DMS 273 (cell line): Measurements from ENCODE around the gene ABAT.
"Not testable (repeated sequence)": the region's sequence is repeated elsewhere in the genome, so short reads cannot be mapped to it uniquely, and the experiment has no call there.

Experiments used
- DNase-seq: peaks from one replicate; lab custom pipeline; 2025; ENCODE audit not compliant: unreplicated experiment; lab: John Stamatoyannopoulos, UW

Gene ABAT

GRCh38 chr16:8739151-8739550 is 64.7 kb downstream of the ABAT start:
- DNase-seq, result no peak

DNA sequence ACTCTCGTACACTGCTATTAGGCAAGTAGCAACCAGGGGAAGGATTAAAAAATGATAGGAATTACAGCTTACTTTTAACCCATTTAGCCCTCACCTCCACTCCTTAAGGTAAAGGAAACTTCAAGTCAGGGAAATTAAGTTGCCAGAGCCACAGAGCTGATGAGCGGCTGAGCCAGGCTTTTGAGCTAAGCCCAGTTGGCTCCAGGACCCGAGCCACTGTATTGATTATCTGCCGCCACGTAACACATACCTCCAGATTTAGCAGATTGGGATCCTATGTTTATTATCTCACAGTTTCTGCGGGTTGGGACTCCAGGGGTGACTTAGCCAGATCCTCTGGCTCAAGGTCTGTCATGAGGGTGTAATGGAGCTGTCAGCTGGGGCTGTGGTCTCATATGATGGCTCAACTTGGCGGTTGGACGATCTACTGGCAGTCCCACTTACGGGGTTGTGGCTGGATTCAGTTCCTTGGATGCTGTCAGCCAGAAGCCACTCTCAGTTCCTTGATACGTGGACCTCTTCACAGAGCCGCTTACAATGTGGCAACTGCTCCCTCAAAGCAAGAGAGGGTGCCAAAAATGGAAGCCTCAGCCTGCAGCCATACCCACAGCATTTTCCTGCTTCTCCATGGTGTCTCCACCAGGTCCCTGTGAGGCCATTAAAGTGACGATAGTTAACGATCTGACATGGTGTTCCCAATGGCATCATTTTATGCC is 65.7 kb downstream of the ABAT start:
- DNase-seq, result no peak

GRCh38 chr16:8740775-8741355 is 66.4 kb downstream of the ABAT start:
- no peak for DNase-seq

DNA sequence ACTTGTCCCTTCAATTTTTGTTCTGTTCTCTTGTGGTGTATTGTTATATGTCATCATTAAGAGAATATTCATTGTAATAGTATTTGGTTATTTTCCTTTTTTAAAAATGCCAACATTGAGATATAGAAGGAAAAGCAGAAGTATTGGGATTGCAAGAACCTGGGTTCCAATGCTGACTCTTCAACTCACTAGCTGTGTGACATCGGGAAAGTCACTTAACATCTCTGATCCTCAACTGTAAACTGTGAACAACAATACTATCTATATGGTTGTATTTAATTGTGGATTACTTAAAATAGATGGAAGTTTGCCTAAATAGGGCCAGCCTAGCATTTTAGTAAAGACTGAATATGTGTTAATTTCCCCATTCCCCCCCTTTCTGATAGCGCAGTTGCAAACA is 67.2 kb downstream of the ABAT start:
- no peak for DNase-seq

- no peak for DNase-seq
Observed at GRCh38 chr16:8742068-8742467, 67.7 kb downstream of the ABAT start.

DNA sequence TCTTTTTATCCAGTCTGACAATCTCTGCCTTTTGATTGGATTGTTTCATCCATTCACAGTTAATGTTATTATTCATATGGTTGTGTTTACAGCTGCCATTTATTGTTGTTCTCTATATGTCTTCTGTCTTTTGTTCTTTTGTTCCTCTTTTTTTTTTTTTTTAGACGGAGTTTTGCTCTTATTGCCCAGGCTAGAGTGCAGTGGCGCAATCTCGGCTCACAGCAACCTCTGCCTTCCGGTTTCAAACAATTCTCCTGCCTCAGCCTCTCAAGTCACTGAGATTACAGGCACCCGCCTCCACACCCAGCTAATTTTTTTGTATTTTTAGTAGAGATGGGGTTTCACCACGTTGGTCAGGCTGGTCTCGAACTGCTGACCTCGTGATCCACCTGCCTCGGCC is 74.5 kb downstream of the ABAT start:
- not testable (repeated sequence) for DNase-seq

GRCh38 chr16:8751481-8752311 is 77.3 kb downstream of the ABAT start:
- no peak for DNase-seq

DNA sequence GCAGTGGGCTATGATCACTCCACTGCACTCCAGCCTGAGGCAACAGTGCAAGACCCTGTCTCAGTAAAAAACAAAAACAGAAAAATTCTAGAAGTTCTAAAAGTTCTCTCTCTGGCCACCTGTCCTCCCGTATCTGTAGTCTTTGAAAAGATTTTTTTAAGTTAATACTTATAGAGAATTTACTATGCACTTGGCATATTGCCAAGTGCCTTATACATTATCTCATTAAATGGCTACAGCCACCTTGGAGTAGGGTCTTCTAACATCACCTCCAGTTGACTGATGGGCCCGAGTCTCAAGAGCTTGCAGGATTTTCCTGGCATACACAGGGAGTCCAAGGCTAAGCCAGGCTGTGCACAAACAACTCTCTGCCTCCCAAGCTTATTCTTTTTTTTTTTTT is 78.3 kb downstream of the ABAT start:
- DNase-seq, result no peak

DNA sequence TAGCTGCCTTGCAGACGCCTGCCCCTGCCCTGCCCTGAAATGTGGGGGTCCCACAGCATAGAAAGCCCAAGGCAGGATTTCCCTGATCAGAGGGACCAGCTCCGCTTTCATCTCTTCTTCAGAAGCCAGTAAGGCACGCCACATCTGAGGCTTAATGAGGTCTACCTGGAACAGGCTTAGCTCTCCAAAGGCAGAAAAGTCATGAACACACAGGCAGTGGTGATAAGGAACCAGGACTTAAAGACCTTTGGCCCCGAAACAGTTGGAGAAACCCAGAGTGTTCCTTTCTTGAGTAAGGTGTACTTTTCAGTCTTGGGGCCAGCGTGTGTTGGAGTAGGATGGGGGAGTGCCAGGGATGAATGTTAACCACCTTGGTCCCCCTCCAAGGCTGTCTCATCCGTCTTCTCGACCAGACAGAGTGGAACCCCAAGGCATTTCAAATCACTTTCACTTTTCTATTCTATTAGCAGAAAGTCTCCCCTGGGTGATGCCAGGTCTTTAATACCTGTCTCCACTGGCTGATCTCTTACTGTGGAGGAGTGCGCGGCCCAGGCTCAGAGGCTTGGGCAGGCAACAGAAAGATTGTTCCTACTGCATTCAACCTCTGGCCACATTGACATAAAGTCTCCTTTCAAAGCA is 79.1 kb downstream of the ABAT start:
- no peak for DNase-seq

DNA sequence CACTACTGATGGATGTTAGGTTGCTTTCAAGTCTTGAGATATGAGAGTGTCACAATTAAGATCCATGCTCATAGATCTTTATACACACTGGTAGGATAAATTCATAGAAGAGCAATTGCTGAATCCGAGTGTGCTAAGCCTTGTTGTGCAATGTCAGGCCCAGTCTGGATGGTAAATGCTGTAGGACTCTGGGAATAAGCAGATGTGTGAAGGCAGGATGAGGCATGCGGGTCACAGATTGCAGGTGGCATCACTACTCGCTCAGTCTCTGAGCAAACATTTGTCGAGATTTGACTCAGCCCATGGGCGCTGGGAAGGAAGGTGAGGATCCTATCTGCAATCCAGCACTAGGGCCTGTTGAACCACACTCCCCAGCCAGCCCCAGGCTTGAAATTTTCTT is 82.3 kb downstream of the ABAT start:
- peak; percentile 39 for DNase-seq

DNA sequence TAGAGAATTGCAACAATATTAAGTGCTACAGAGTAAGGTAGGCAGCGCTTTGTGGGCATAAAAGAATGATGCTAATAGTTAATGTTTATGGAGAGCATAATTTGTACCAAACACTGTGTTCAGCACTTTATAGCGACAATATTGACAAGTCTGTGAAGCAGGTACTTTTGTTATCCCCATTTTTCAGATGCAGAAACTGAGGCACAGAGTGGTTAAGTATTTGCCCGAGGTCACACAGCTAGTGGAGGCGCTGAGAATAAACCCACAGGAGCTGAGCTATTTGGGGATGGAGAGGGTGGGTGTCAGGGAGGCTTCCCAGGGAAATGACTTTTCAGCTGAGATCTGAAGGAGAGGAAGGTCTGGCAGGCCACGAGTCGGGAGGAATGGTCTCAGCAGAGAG is 83.6 kb downstream of the ABAT start:
- DNase-seq, result no peak

GRCh38 chr16:8760021-8760420 is 85.6 kb downstream of the ABAT start:
- no peak for DNase-seq

GRCh38 chr16:8761078-8761477 is 86.7 kb downstream of the ABAT start:
- no peak for DNase-seq

DNA sequence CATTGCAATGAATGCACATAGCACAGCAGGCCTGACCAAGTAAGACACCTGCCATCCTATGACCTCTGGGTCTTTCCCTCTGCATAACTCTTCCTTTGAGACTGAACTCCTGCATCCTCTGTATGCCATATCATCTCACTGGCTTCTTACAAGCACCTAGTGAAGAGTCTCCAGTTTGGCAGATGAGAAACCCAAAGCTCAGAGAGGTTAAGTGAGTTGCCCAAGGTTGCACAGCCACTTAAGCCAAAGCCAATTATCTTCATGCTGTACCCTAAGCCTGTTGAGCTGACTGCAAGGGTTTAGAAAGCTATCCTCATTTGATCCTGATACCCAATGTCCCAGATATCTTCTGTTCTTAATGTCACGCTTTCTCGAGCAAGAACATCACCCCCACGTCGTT is 87.8 kb downstream of the ABAT start:
- no peak for DNase-seq

DNA sequence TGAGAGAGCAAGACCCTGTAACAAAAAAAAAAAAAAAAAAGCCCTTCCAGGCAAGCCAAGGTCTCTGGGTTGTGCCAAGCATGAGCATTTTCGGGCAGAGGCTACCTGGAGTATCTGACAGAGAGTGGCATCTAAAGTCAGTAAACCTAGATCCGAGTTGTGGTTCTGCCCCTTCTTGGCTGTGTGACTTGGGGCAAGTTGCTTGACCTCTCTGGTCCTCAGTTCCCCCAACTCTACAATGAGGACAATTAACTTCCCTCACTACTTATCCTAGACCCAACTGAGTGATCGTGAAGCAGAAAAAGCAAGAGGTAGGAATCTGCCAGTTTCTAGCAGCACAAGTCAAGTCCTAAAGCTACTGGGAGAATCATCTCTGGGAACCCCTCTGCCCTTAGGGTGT is 88.7 kb downstream of the ABAT start:
- no peak for DNase-seq

DNA sequence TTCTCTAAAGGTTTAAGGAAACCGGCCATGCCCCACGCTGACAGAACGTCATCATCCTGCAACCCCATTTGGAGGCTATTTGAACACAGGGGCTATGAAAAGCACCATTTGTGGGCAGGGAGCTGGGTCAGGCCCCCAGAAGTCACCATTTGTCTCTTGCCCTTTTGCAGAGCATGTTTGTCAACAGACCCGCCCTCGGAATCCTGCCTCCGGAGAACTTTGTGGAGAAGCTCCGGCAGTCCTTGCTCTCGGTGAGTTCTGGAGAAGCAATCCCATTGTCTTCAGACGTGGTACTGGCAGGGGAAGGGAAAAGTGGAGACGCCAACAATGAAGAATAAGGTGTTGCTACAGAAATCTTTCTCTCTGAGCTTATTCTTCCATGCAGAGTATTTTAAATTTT is 89.5 kb downstream of the ABAT start:
- no peak for DNase-seq

DNA sequence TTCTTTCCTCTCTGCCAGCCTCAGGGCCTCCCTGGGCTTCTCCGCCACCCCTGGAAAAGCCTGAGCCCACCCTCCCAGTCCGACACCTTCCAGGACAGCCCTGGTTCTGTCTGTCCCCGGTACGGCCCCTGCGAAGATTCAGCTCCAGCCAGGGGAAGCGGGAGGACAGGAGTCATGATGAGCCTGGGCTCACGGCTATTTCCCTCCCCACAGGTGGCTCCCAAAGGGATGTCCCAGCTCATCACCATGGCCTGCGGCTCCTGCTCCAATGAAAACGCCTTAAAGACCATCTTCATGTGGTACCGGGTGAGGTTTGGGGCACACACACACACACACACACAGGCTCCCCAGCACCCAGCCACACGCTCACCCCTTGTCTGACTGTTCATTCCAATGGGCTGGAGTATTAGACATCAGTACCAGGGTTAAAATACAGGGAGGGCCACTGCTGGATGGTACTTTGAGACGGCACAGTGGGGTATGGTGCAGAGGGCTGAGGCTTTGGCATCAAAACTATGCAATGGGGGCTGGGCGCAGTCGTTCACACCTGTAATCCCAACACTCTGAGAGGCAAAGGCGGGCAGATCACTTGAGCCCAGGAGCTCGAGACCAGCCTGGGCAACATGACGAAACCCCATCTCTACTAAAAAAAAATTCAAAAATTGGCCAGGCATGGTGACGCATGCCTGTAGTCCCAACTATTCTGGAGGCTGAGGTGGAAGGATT is 90.3 kb downstream of the ABAT start:
- no peak for DNase-seq

DNA sequence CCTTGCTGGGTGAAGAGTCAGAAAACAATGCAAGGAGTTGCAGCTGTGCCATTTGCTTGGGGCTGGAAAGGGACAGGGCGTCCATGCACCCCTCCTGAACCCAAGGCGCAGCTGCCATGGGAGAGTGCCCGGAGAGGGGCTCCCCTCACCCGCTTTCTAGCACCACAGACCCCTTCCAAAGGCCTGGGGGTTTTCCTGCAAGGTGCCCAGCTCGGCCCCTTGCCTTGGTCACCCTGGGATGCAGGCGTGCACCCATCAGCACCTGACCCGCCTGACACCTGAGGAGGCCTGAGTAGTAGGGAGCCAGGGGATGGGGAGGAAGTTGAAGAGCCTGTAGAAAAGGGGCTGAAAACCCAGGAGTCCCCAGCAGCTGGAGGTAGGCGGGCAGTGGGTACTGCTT is 92.8 kb downstream of the ABAT start:
- no peak for DNase-seq

DNA sequence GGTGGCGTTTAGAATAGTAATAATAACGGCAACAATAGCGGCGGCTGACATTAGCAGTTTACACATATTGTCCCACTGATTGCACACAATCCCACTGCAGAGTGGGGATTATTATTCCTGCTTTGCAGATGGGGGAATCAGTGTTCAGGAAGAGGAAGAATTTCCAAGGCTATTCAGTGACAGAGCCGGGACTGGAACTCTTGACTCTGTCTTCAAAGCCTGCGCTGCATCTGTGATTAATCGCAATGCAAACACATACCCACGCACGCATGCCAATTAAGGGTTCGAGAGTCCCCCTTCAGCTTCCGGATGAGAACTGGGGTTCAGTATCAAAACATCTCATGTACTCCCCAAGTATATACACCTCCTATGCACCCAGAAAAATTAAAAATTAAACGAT is 93.9 kb downstream of the ABAT start:
- no peak for DNase-seq

DNA sequence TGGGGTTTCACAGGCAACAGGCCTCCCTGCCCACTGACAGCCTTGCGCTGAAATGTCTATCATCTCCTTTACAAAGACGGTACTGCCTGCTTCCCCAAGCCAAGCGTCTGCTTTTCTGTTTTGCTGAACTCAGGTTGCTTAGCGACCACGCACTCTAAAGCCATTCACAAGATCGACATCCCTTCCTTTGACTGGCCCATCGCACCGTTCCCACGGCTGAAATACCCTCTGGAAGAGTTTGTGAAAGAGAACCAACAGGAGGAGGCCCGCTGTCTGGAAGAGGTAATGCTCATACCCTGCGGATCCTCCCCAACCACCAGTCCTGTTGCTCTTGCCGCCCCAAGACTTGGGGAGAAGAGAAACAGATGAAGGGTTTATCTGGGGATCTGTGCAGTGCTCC is 94.3 kb downstream of the ABAT start:
- DNase-seq, result no peak

DNA sequence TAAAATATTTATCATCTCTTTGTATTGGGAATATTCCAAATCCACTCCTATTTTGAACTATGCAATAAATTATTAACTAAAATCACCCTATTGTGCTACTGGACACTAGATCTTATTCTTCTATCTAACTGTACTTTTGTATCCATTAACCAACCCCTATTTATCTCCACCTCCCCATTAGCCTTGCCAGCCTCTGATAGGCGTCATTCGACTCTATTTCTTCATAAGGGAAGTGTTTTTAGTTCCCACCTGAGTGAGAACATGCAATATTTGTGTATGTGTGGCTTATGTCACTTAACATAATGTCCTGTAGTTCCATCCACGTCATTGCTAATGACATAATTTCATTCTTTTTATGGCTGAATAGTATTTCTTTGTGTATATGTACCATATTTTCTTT is 99.1 kb downstream of the ABAT start:
- DNase-seq, result no peak
